ENCODE measurements around the gene KIF26A.

KIF26A gene

GRCh38 chr14:104094056-104094708 lies 44.2 kb upstream of the KIF26A start:
- no peak for TF ChIP-seq CTCF (IDR thresholded peaks at IDR 0.05; ENCODE audit: extremely low read depth, missing control alignments)
- DNase-seq (ENCODE audit: low spot score): no peak

GRCh38 chr14:104094709-104095425 lies 43.5 kb upstream of the KIF26A start:
- DNase-seq (ENCODE audit: low spot score): peak; percentile 90
- peak; percentile 96 for TF ChIP-seq CTCF (IDR thresholded peaks at IDR 0.05; ENCODE audit: extremely low read depth, missing control alignments)

GRCh38 chr14:104095426-104096310 lies 42.7 kb upstream of the KIF26A start:
- no peak for DNase-seq (ENCODE audit: low spot score)

GRCh38 chr14:104096318-104096717 lies 42.1 kb upstream of the KIF26A start:
- TF ChIP-seq CTCF (IDR thresholded peaks at IDR 0.05; ENCODE audit: extremely low read depth, missing control alignments): no peak
- no peak for DNase-seq (ENCODE audit: low spot score)

More at GRCh38 chr14:104095426-104096310, 42.7 kb upstream of the KIF26A start:
- TF ChIP-seq CTCF (IDR thresholded peaks at IDR 0.05; ENCODE audit: extremely low read depth, missing control alignments): no peak

GRCh38 chr14:104096751-104097700 lies 41.4 kb upstream of the KIF26A start:
- no peak for TF ChIP-seq CTCF (IDR thresholded peaks at IDR 0.05; ENCODE audit: extremely low read depth, missing control alignments)
- no peak for DNase-seq (ENCODE audit: low spot score)

GRCh38 chr14:104098272-104099095 lies 39.9 kb upstream of the KIF26A start:
- TF ChIP-seq CTCF (IDR thresholded peaks at IDR 0.05; ENCODE audit: extremely low read depth, missing control alignments): no peak
- no peak for DNase-seq (ENCODE audit: low spot score)
